GM12872 (cell line): ENCODE data around the gene IQGAP2.

Source experiments
- TF ChIP-seq, protein P1 (sequence below): IDR thresholded peaks from 3 replicates; pipeline ENCODE4 v1.5.1; 2011; ENCODE audit warnings: low read depth, mild to moderate bottlenecking, low read length, moderate library complexity; ENCODE audit not compliant: insufficient read depth

IQGAP2 gene

GRCh38 chr5:76367623-76368371 is 35.3 kb upstream of the IQGAP2 start:
- TF ChIP-seq, protein P1, sequence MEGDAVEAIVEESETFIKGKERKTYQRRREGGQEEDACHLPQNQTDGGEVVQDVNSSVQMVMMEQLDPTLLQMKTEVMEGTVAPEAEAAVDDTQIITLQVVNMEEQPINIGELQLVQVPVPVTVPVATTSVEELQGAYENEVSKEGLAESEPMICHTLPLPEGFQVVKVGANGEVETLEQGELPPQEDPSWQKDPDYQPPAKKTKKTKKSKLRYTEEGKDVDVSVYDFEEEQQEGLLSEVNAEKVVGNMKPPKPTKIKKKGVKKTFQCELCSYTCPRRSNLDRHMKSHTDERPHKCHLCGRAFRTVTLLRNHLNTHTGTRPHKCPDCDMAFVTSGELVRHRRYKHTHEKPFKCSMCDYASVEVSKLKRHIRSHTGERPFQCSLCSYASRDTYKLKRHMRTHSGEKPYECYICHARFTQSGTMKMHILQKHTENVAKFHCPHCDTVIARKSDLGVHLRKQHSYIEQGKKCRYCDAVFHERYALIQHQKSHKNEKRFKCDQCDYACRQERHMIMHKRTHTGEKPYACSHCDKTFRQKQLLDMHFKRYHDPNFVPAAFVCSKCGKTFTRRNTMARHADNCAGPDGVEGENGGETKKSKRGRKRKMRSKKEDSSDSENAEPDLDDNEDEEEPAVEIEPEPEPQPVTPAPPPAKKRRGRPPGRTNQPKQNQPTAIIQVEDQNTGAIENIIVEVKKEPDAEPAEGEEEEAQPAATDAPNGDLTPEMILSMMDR: no peak

- TF ChIP-seq, protein P1: no peak
Observed at GRCh38 chr5:76368941-76369340, 34.1 kb upstream of the IQGAP2 start.

GRCh38 chr5:76371960-76372322 is 31.1 kb upstream of the IQGAP2 start:
- TF ChIP-seq, protein P1: no peak

DNA sequence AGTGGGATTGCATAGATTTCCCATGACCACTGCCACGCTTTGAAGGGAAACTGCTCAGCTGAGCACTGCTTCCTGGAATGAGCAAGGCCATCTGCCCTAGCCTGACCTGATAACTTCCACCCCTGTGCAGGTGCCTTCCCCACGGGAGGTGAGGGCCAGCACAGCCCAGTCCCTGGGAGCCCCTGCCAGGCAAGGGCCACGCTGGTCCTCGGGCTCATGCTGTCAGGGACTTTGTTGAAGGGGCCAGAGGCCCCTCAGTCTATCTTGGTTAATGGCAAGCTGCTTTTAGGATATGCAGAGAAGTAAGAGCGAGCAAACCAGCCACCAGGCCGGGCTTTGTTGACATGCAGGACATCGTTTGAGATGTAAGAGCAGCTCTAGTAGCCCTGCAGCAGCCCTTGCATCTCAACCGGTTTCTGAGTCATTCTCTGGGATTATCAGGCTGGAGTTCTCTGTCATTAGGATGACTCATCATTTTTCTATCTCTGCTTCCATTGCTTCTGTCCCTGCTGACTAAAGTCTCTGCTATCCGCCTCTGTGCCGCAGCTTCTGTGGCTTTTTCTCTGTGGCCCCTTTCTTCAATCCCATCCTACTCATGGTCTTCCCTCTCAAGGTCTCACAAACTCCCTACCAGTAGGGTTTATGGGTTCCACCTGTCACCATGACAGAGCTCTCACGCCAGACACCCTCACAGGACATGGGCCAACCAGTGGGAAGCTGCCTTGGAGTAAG is 30.6 kb upstream of the IQGAP2 start:
- TF ChIP-seq, protein P1: no peak

- TF ChIP-seq, protein P1: no peak
Observed at GRCh38 chr5:76376148-76376865, 26.8 kb upstream of the IQGAP2 start.

DNA sequence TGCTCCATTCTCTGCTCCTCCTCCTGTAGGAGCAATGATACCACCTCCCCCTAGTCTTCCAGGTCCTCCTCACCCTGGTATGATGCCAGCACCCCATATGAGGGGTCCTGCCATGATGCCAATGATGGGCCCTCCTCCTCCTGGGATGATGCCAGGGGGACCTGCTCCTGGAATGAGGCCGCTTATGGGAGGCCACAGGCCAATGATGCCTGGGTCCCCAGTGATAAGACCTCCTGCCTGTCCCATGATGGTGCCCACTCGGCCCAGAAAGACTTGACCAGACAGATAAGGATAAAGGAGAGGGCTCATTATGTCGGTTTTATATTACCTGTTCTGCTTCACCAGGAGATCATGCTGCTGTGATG is 26.2 kb upstream of the IQGAP2 start:
- TF ChIP-seq, protein P1: no peak

- TF ChIP-seq, protein P1: no peak
Observed at GRCh38 chr5:76378355-76378754, 24.7 kb upstream of the IQGAP2 start.
